ENCODE results near the gene HBP1.
A peak's percentile ranks its signal among the peaks of the same experiment; 100 is the strongest.

DNA sequence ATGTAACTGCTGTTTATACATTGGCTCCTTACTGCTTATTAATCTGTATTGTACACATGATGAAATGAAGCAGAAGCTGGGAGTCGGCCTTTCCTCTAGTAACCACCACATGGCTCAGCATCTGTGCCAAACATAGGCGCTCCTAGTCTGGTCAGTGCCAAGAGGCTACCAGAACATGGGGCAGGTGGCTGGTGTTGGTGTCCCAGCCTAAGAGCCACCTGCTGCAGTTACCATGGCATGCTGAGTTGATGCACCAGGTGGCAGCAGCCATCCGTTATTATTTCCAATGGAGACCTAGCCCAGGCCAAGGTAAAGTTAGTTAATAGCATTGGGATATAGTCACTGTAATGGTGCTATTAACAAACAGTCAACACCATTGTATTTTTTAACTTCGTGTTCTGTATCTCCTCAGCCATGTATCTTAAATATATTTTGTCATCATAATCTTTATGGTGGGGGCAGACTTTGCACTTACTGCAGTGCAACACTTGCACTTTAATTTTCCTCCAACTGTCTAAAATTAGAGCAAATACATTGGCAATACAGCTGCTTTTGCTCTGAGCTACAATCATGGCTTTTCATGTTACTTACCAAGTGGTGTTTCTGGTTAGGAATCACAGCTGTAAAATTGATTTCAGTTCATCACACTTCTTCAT lies 33.1 kb downstream of the HBP1 start:
- TF ChIP-seq POLR2A (IDR thresholded peaks at IDR 0.05; ENCODE audit: low read depth, low read length) (no peak), CTCF (conservative IDR thresholded peaks at IDR 0.05; ENCODE audit: low read depth, low read length) (peak; percentile 35; the same call in 1 of the 2 replicates), ELK1 (IDR thresholded peaks at IDR 0.05; ENCODE audit: borderline replicate concordance, low read depth, low read length) (no peak), FOS (IDR thresholded peaks at IDR 0.05; ENCODE audit: low read depth, low read length) (no peak), MAFK (IDR thresholded peaks at IDR 0.05; ENCODE audit: low read depth, low read length) (no peak), RAD21 (IDR thresholded peaks at IDR 0.05; ENCODE audit: low read length) (peak; percentile 52), MXI1 (IDR thresholded peaks at IDR 0.05; ENCODE audit: borderline replicate concordance, low read depth, low read length) (no peak), RFX5 (IDR thresholded peaks at IDR 0.05; ENCODE audit: low read depth, low read length) (no peak)
- TF ChIP-seq, protein P1, sequence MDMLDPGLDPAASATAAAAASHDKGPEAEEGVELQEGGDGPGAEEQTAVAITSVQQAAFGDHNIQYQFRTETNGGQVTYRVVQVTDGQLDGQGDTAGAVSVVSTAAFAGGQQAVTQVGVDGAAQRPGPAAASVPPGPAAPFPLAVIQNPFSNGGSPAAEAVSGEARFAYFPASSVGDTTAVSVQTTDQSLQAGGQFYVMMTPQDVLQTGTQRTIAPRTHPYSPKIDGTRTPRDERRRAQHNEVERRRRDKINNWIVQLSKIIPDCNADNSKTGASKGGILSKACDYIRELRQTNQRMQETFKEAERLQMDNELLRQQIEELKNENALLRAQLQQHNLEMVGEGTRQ (IDR thresholded peaks at IDR 0.05; ENCODE audit: low read depth, low read length) = no peak

Measured in IMR-90 (cell line).